GM12874 (cell line): ENCODE results near the gene EPHA3.

Experiments
- CTCF ChIP-seq: IDR thresholded peaks from 2 replicates; pipeline ENCODE4 v1.5.1; 2011; ENCODE audit warnings: low read depth, mild to moderate bottlenecking, control low read depth, low read length, moderate library complexity; ENCODE audit not compliant: insufficient read depth

The EPHA3 gene

GRCh38 chr3:89363171-89363570 is 255.8 kb downstream of the EPHA3 start:
- no peak for TF ChIP-seq CTCF

GRCh38 chr3:89364314-89364713 is 256.9 kb downstream of the EPHA3 start:
- TF ChIP-seq CTCF = no peak

GRCh38 chr3:89367166-89367565 is 259.7 kb downstream of the EPHA3 start:
- no peak for TF ChIP-seq CTCF

- no peak for TF ChIP-seq CTCF
Observed at GRCh38 chr3:89368846-89369245, 261.4 kb downstream of the EPHA3 start.

GRCh38 chr3:89372456-89372855 is 265.0 kb downstream of the EPHA3 start:
- no peak for TF ChIP-seq CTCF

GRCh38 chr3:89373434-89373833 is 266.0 kb downstream of the EPHA3 start:
- no peak for TF ChIP-seq CTCF

- no peak for TF ChIP-seq CTCF
Observed at GRCh38 chr3:89375451-89375850, 268.0 kb downstream of the EPHA3 start.

- TF ChIP-seq CTCF = no peak
Observed at GRCh38 chr3:89380016-89380415, 272.6 kb downstream of the EPHA3 start.
